GM12891 (cell line): ENCODE measurements around the gene FAM241B.

Source experiments
- PAX5 ChIP-seq: IDR thresholded peaks from 2 replicates; pipeline ENCODE4 v1.6.1; 2011; ENCODE audit warnings: low read length, moderate library complexity, mild to moderate bottlenecking; ENCODE audit not compliant: insufficient read depth, severe bottlenecking
- POLR2A ChIP-seq: IDR thresholded peaks from 2 replicates; pipeline ENCODE4 v1.6.1; 2011; ENCODE audit warnings: low read depth, low read length, control low read depth
- POLR2AphosphoS5 ChIP-seq: IDR thresholded peaks from 2 replicates; pipeline ENCODE4 v1.6.1; 2011; ENCODE audit warnings: low read depth, low read length, control low read depth
- POU2F2 ChIP-seq: IDR thresholded peaks from 2 replicates; pipeline ENCODE4 v1.6.1; 2011; ENCODE audit warnings: low read depth, mild to moderate bottlenecking, control low read depth, low read length, moderate library complexity
- TAF1 ChIP-seq: IDR thresholded peaks from 2 replicates; pipeline ENCODE4 v1.6.1; 2011; ENCODE audit warnings: low read depth, low read length, control low read depth

DNA sequence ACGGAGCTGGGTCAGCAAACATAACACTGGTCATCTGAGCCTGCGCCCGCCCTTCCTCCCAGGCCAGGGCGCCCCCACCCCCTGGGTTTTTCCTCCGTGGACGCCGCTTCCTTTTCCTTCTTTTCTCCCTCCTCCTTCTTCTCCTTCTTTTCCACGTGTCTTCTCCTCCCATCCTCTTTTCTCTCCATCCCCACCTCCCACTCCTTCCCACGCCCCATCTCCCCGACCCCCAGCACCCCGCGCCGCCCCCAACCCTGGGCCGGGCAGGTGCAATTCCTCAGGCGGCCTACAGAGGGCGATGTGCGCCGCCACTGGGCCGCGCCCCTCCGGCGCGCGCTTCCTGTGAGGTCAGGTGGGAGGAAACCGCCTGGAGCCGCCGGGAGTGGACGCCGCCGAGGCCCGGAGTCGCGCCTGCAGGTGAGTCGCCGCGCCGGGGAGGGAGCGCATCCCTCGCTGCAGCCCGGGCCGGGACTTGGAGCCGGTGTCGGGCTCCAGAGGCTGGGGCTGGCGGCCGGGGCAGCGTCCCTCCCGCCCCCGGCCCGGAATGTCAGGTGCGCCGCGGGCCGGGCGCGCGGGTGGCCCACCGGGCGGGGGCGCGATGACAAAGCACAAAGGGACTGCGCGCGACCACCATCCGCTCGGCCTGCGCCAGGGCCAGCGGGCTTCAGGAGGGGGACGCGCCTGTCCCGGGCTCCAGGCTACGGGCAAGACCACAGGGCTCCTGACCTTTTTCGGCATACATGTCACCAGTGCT lies at the start of gene FAM241B:
- TF ChIP-seq POLR2AphosphoS5: no peak
- TF ChIP-seq POLR2A: no peak
- no peak for TF ChIP-seq POU2F2
- no peak for TF ChIP-seq PAX5
- TF ChIP-seq TAF1: no peak
